HepG2 (cell line): ENCODE results near the gene GTF3A. TPM values are rescaled to one million over a fixed set of nuclear protein-coding genes. Genes with fewer than 3 reads are reported as not detected.
A peak's percentile ranks its signal among the peaks of the same experiment; 100 is the strongest.

Experiments
- ERF ChIP-seq: IDR thresholded peaks from 2 replicates; pipeline ENCODE4 v1.6.1; 2018; ENCODE audit warnings: missing biosample characterization, missing genetic modification reagents
- FOXO4 ChIP-seq: sonication (generic); formaldehyde crosslinking; conservative IDR thresholded peaks from 2 replicates; pipeline ENCODE4 v1.8.1; 2023; ENCODE audit warnings: missing genetic modification reagents
- HINFP ChIP-seq: sonication (generic); formaldehyde crosslinking; IDR thresholded peaks from 2 replicates; pipeline ENCODE4 v1.4.0; 2020; ENCODE audit warnings: low read depth, mild to moderate bottlenecking, missing genetic modification reagents
- HMGXB4 ChIP-seq, 2 experiments: sonication (generic) in 1 of 2; formaldehyde crosslinking in 1 of 2; IDR thresholded peaks; 2 replicates each; pipeline versions ENCODE4 v1.4.0 to v1.6.1; 2018 to 2020; ENCODE audit warnings: missing genetic modification reagents in 2 of 2, borderline replicate concordance in 1 of 2, low read depth in 1 of 2, mild to moderate bottlenecking in 1 of 2, missing biosample characterization in 1 of 2
- HNF4G ChIP-seq, 2 experiments: sonication (generic) in 1 of 2; formaldehyde crosslinking in 1 of 2; IDR thresholded peaks; 2 replicates each; pipeline versions ENCODE4 v1.4.0 to v1.6.1; 2011 to 2020; ENCODE audit warnings: borderline replicate concordance in 2 of 2, low read depth in 2 of 2, mild to moderate bottlenecking in 2 of 2, low read length in 1 of 2, missing genetic modification reagents in 1 of 2, moderate library complexity in 1 of 2
- MLLT10 ChIP-seq: sonication (generic); formaldehyde crosslinking; IDR thresholded peaks from 2 replicates; pipeline ENCODE4 v1.4.0; 2020; ENCODE audit warnings: missing genetic modification reagents
- MZF1 ChIP-seq: sonication (generic); formaldehyde crosslinking; IDR thresholded peaks from 2 replicates; pipeline ENCODE4 v1.8.1; 2023; ENCODE audit warnings: mild to moderate bottlenecking, missing genetic modification reagents, borderline replicate concordance
- NFE2L1 ChIP-seq: sonication (generic); formaldehyde crosslinking; IDR thresholded peaks from 2 replicates; pipeline ENCODE4 v1.4.0; 2020; ENCODE audit warnings: missing genetic modification reagents, mild to moderate bottlenecking, borderline replicate concordance
- NR3C1 ChIP-seq: sonication (generic); formaldehyde crosslinking; IDR thresholded peaks from 2 replicates; pipeline ENCODE4 v1.4.0; 2020; ENCODE audit warnings: missing genetic modification reagents
- PLSCR1 ChIP-seq: sonication (generic); formaldehyde crosslinking; IDR thresholded peaks from 2 replicates; pipeline ENCODE4 v1.5.0; 2020; ENCODE audit warnings: missing genetic modification reagents, mild to moderate bottlenecking, borderline replicate concordance
- SIX1 ChIP-seq: sonication (generic); formaldehyde crosslinking; IDR thresholded peaks from 2 replicates; pipeline ENCODE4 v1.4.0; 2020; ENCODE audit warnings: missing genetic modification reagents, borderline replicate concordance
- SIX4 ChIP-seq: sonication (generic); formaldehyde crosslinking; IDR thresholded peaks from 2 replicates; pipeline ENCODE4 v1.4.0; 2020; ENCODE audit warnings: missing genetic modification reagents
- SSRP1 ChIP-seq: IDR thresholded peaks from 2 replicates; pipeline ENCODE4 v1.6.1; 2016; ENCODE audit warnings: control low read depth
- ZFP36 ChIP-seq: fragments of 150-350 bp; IDR thresholded peaks from 2 replicates; pipeline ENCODE4 v1.6.1; 2018; ENCODE audit warnings: borderline replicate concordance, low read length, low read depth; ENCODE audit not compliant: partially characterized antibody
- ZNF234 ChIP-seq: sonication (generic); formaldehyde crosslinking; conservative IDR thresholded peaks from 2 replicates; pipeline ENCODE4 v1.5.1; 2020; ENCODE audit warnings: mild to moderate bottlenecking, missing genetic modification reagents
- ZNF275 ChIP-seq: sonication (generic); formaldehyde crosslinking; IDR thresholded peaks from 2 replicates; pipeline ENCODE4 v1.8.0; 2022; ENCODE audit warnings: missing genetic modification reagents, mild to moderate bottlenecking, inconsistent platforms, borderline replicate concordance
- ZNF343 ChIP-seq: sonication (generic); formaldehyde crosslinking; IDR thresholded peaks from 2 replicates; pipeline ENCODE4 v1.4.0; 2020; ENCODE audit warnings: mild to moderate bottlenecking, missing genetic modification reagents
- ZNF513 ChIP-seq: sonication (generic); formaldehyde crosslinking; conservative IDR thresholded peaks from 2 replicates; pipeline ENCODE4 v1.5.0; 2020; ENCODE audit warnings: missing genetic modification reagents
- ZNF713 ChIP-seq: sonication (generic); formaldehyde crosslinking; IDR thresholded peaks from 2 replicates; pipeline ENCODE4 v1.4.0; 2020; ENCODE audit warnings: mild to moderate bottlenecking, missing genetic modification reagents
- ZSCAN20 ChIP-seq: sonication (generic); formaldehyde crosslinking; IDR thresholded peaks from 2 replicates; pipeline ENCODE4 v1.4.0; 2020; ENCODE audit warnings: missing genetic modification reagents, mild to moderate bottlenecking, borderline replicate concordance
- polyA plus RNA-seq, 8 experiments: library from polyadenylated mRNA; depleted of rRNA in 3 of 8; stranded (reverse) in 7 of 8; unstranded in 1 of 8; fragments of >200 nt; fragmentation: Illumina TruSeq in 4 of 8; extraction: Trizol in 4 of 8; gene quantifications; 2 replicates each; pipeline versions ENCODE4 v1.2.1 to v1.2.3, GENCODE V29; 2011 to 2016; ENCODE audit warnings: low read depth in 4 of 8, missing spikeins in 1 of 8, mixed read lengths in 1 of 8; ENCODE audit not compliant: insufficient read depth in 1 of 8
- total RNA-seq, 5 experiments: library from RNA; depleted of rRNA; stranded (reverse); fragments of >200 nt; fragmentation: Illumina TruSeq; extraction: Trizol; gene quantifications; 2 replicates each; pipeline ENCODE4 v1.2.3, GENCODE V29; 2016; ENCODE audit warnings: low read depth in 1 of 5

GTF3A gene
- total and polyA plus RNA-seq, 2 of the 13 experiments (the other 11 are each of a cell fraction or from before 2014, with no cell fraction given) = 42.1 to 176 TPM

- TF ChIP-seq SIX1 (no peak), MZF1 (CRISPR knock-in tag) (no peak), ZFP36 (no peak), ZNF713 (CRISPR knock-in tag) (no peak), ZNF234 (CRISPR knock-in tag) (no peak), SSRP1 (no peak), NFE2L1 (CRISPR knock-in tag) (no peak), ZNF275 (no peak), HMGXB4 (CRISPR knock-in tag; IDR thresholded peaks at IDR 0.05; ENCODE audit: borderline replicate concordance in 1 of 2, low read depth in 1 of 2) (no peak), NR3C1 (CRISPR knock-in tag) (no peak), FOXO4 (CRISPR knock-in tag) (no peak), MLLT10 (CRISPR knock-in tag) (no peak), HNF4G (IDR thresholded peaks at IDR 0.05; ENCODE audit: borderline replicate concordance, low read depth, low read length) (peak; percentile 70; the same call in 1 of the 2 replicates), HNF4G (CRISPR knock-in tag; IDR thresholded peaks at IDR 0.05; ENCODE audit: borderline replicate concordance, low read depth) (peak; percentile 45; the same call in 1 of the 2 replicates), PLSCR1 (CRISPR knock-in tag) (no peak), ERF (CRISPR knock-in tag) (peak; percentile 46; the same call in 1 of the 2 replicates), SIX4 (CRISPR knock-in tag) (no peak), ZNF343 (CRISPR knock-in tag) (no peak), ZNF513 (CRISPR knock-in tag) (no peak), HINFP (0 out of 2 replicates have a peak, but pooled peaks have one; percentile 12), ZSCAN20 (no peak)
Observed at GRCh38 chr13:27396252-27396846, 28.1 kb upstream of the GTF3A start (continued).
